ENCODE data around the gene NDUFAF8.
"Not testable (repeated sequence)": the region's sequence is repeated elsewhere in the genome, so short reads cannot be mapped to it uniquely, and the experiment has no call there.

Gene NDUFAF8

GRCh38 chr17:81222906-81223761, 16.0 kb upstream of the NDUFAF8 start, which contains the start of gene CEP131:
CEP131 (minus strand) TSS chr17:81222965; CDS start chr17:81220056, 2,909 bp downstream.
- intact Hi-C loops (cut with micrococcal nuclease): loop anchor here (2.0 kb wide), 1 partner anchor 16 kb away; the partner anchor contains the start of genes NDUFAF8 and TEPSIN

DNA sequence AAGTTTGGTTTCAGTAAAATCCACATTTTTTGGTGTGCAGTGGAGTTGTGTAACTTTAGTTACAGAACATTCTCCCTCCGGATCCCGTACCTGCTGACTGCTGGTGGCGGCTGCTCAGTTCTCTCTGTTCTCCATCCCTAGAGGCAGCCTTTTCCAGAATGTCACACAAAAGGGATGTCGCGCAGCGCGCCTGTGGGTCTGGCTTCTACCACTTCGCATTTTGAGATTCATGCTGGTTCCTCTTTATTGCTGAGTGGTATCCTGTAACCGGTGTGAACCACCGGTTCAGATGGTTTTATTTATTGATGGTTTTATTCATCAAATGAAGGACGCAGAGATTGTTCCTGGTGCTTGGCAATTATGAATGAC, 15.4 kb upstream of the NDUFAF8 start:
- Mint-ChIP-seq H3K4me1 (ENCODE audit: low read depth) (peaks cover 43% of the 10 kb centered on the region), H3K36me3 (ENCODE audit: low read depth) (peaks cover 16% of the 10 kb centered on the region), H3K27me3 (peaks cover 1% of the 10 kb centered on the region), H3K4me3 (peak overlapping the region; percentile 78), H3K27ac (peak overlapping the region; percentile 81), H3K9me3 (no peaks in the 10 kb centered on the region)
- intact Hi-C loops (cut with micrococcal nuclease): loop anchor here (2.0 kb wide), 1 partner anchor 15 kb away; the partner anchor contains the start of genes NDUFAF8 and TEPSIN

More at GRCh38 chr17:81222906-81223761, 16.0 kb upstream of the NDUFAF8 start, which contains the start of gene CEP131:
- Mint-ChIP-seq H3K4me1 (ENCODE audit: low read depth) (peaks cover 38% of the 10 kb centered on the region), H3K36me3 (ENCODE audit: low read depth) (peaks cover 22% of the 10 kb centered on the region), H3K27ac (peak within 1 kb of the TSS; percentile 81), H3K9me3 (no peaks in the 10 kb centered on the region), H3K27me3 (peaks cover 1% of the 10 kb centered on the region), H3K4me3 (peak within 1 kb of the TSS; percentile 78)

DNA sequence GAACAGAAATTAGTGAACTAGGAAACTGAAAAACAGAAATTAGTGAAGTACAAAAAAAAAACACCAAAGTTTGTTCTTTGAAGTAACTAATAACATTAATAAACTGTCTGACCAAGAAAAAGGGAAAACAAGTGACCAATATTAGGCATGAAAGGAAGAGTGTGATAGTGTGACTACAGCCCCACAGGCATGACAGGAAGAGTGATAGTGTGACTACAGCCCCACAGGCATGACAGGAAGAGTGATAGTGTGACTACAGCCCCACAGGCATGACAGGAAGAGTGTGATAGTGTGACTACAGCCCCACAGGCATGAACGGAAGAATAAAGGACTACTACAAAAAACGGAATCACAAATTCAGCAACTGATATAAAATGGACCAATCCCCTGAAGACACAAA, 11.5 kb upstream of the NDUFAF8 start:
- peaks cover 50% of the 10 kb centered on the region for H3K4me1 Mint-ChIP-seq (ENCODE audit: low read depth)
- peak overlapping the region; percentile 42 for H3K27ac Mint-ChIP-seq
- intact Hi-C loops (cut with micrococcal nuclease); H3K27me3 Mint-ChIP-seq; H3K4me3 Mint-ChIP-seq; H3K9me3 Mint-ChIP-seq: not testable (repeated sequence)
- peaks cover 36% of the 10 kb centered on the region for H3K36me3 Mint-ChIP-seq (ENCODE audit: low read depth)

DNA sequence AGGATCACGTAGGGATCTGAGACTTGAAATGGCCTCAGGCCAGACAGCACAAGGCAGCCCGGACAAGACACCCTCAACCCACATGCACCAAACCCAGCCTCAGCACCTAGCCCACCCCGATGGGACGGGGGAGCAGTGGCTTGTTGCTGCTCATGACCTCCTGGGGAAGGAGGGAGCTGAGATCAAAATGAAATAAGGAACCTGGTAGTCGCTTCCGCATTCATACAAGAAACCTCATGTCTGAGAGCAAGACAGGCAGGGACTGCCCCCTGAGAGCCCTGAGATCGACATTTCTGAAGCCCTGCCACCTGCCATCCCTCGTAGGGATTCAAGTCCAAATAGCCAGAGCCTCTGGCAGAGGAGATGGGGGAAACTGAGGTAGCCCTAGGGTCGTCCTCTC, 10.7 kb upstream of the NDUFAF8 start:
- no peaks in the 10 kb centered on the region for H3K27me3 Mint-ChIP-seq
- H3K27ac Mint-ChIP-seq: peak overlapping the region; percentile 14
- no peak overlapping the region for H3K4me3 Mint-ChIP-seq
- peaks cover 47% of the 10 kb centered on the region for H3K4me1 Mint-ChIP-seq (ENCODE audit: low read depth)
- H3K36me3 Mint-ChIP-seq (ENCODE audit: low read depth): peaks cover 44% of the 10 kb centered on the region
- no peaks in the 10 kb centered on the region for H3K9me3 Mint-ChIP-seq
- intact Hi-C loops (cut with micrococcal nuclease): no loop called here

DNA sequence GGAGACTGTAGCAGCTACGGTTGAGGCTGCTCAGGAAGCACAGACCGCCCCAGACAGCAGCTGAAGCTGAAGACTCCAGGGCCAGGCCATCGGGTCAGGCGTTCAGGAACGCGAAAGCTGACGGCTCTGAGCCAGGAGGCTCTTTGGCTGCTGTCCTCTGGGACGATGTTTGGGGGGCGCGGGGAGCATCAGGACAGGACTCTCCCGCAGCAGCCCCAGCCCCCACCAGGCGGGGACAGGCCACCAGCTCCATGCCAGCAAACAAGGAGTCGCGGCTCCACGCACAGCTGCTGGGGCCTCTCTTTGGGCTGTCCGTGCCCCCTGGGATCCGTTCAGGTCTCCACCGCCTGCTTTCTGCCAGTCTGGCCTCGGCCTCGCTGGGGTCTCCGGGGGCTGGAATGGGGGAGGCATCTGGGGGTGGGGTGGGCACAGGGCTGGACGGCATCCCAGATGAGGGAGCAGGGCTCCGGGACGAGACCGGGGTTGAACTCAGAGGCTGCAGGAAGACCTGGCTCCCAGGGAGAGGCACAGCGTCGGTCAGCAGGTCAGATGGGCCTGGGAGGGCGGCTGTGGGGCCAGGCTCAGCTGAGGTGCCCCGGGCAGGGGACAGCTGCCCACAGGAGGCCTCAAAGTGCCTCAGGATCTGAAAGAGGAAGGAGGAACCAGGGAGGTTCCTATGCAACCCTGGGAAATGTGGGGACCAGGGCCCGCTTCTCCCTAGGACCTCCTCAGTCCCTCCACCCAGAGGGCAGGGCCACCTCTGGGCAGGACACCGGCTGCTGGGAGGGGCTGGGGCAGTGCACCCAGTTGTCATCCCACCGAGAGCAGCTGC, 10.1 kb upstream of the NDUFAF8 start:
- Mint-ChIP-seq H3K27ac (peak overlapping the region; percentile 14), H3K9me3 (no peaks in the 10 kb centered on the region), H3K27me3 (no peaks in the 10 kb centered on the region), H3K36me3 (ENCODE audit: low read depth) (peaks cover 51% of the 10 kb centered on the region), H3K4me1 (ENCODE audit: low read depth) (peaks cover 40% of the 10 kb centered on the region), H3K4me3 (no peak overlapping the region)
- intact Hi-C loops (cut with micrococcal nuclease): no loop called here

DNA sequence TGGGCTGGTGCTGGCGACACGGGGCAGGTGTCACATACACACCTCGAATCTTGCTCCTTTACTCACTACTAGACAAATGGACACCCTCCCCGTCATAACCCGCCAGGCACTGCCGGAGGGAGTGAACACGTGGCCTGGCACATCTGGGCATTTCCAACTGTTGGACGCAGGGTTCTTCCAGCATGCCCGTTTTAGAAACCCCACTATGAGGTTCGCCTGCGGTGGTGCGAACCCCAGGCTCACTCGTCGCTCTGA, 9.5 kb upstream of the NDUFAF8 start:
- no peaks in the 10 kb centered on the region for H3K9me3 Mint-ChIP-seq
- peaks cover 40% of the 10 kb centered on the region for H3K4me1 Mint-ChIP-seq (ENCODE audit: low read depth)
- no peak overlapping the region for H3K4me3 Mint-ChIP-seq
- peak overlapping the region; percentile 14 for H3K27ac Mint-ChIP-seq
- H3K36me3 Mint-ChIP-seq (ENCODE audit: low read depth): peaks cover 56% of the 10 kb centered on the region
- intact Hi-C loops (cut with micrococcal nuclease): no loop called here
- H3K27me3 Mint-ChIP-seq: no peaks in the 10 kb centered on the region

DNA sequence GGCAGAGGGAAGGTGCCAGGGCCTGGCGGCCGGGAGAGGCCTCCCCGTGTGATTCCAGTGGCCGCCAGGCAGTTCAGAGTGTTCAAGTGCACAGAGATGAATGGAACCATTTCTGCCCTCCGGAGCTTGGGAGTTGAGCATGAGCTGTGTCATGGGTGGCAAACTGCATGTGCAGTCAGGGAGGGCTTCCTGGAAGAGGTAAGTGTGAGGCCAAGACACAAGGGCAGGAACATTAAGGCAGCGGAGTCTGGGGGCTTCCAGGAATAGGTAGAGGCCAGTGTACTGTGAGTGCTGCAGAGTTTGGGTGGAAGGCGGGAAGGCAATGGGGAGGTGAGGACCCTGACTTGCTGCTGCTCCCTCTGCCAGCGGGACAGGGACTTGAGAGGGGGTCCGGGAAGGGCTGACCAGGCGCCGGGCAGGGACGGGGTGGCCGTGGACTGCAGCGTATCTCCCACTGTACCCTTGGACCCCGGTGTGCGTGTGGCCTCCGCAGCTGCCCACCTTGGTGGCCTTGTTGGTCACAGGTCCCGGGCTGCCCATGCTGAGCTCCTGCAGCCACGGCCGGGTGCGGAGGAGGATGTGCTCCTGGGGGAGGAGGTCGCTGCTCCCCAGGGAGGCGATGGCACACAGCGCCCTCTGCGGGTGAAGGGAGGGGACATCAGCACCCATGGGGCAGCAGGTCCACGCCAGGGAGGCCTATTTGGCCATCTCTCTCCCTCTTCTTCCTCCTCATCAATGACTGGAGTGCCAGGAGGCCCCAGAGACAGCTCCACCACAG, 8.9 kb upstream of the NDUFAF8 start:
- intact Hi-C loops (cut with micrococcal nuclease): no loop called here
- Mint-ChIP-seq H3K27me3 (no peaks in the 10 kb centered on the region), H3K4me3 (no peak overlapping the region), H3K4me1 (ENCODE audit: low read depth) (peaks cover 47% of the 10 kb centered on the region), H3K36me3 (ENCODE audit: low read depth) (peaks cover 62% of the 10 kb centered on the region), H3K9me3 (no peaks in the 10 kb centered on the region), H3K27ac (peak overlapping the region; percentile 14)

GRCh38 chr17:81231121-81231645, 7.9 kb upstream of the NDUFAF8 start:
- Mint-ChIP-seq H3K4me1 (ENCODE audit: low read depth) (peaks cover 55% of the 10 kb centered on the region), H3K27ac (no peak overlapping the region), H3K9me3 (no peaks in the 10 kb centered on the region), H3K36me3 (ENCODE audit: low read depth) (peaks cover 72% of the 10 kb centered on the region), H3K27me3 (no peaks in the 10 kb centered on the region), H3K4me3 (no peak overlapping the region)
- intact Hi-C loops (cut with micrococcal nuclease): no loop called here

DNA sequence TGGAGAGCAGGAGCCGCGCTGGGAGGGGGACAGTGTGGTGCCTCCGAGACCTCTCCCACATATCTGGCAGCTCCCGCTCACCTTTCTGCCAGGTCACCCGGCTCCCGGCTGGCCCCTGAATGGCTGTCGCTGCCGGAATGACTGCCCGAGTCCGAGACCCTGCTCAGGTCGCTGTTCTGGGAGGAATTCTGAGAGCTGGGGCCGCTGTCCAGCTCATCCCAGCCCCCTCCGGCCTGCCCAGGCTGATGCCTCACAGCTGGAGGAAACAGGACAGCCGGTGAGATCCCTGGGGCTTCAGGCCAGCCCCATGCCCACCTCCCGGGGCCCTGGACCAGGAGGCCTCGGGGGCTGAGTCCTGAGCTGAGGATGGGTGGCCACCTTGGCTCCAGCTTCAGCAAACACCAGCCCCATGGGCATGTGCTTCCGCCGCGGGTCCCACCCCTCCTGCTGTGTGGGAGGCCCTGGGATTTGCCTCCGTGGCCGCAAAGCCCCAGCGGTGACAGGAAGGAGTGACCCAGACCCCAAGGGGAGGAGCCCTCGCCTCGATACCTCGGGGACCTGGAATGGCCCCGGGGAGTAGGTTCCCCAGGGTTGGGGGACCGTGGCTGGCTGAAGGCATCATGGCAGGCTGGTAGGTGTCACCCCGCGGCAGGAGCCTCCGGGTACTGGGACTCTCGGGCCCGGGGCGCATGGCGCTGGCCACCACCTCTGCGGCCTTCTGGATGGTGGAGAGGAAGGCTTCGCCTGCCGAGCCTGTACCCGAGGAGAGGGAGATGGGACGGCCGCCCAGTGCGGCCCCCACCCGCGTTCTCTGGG, 7.1 kb upstream of the NDUFAF8 start:
- intact Hi-C loops (cut with micrococcal nuclease): no loop called here
- H3K4me1 Mint-ChIP-seq (ENCODE audit: low read depth): peaks cover 62% of the 10 kb centered on the region
- H3K27me3 Mint-ChIP-seq: no peaks in the 10 kb centered on the region
- H3K27ac Mint-ChIP-seq: no peak overlapping the region
- H3K9me3 Mint-ChIP-seq: no peaks in the 10 kb centered on the region
- H3K4me3 Mint-ChIP-seq: no peak overlapping the region
- peaks cover 80% of the 10 kb centered on the region for H3K36me3 Mint-ChIP-seq (ENCODE audit: low read depth)

DNA sequence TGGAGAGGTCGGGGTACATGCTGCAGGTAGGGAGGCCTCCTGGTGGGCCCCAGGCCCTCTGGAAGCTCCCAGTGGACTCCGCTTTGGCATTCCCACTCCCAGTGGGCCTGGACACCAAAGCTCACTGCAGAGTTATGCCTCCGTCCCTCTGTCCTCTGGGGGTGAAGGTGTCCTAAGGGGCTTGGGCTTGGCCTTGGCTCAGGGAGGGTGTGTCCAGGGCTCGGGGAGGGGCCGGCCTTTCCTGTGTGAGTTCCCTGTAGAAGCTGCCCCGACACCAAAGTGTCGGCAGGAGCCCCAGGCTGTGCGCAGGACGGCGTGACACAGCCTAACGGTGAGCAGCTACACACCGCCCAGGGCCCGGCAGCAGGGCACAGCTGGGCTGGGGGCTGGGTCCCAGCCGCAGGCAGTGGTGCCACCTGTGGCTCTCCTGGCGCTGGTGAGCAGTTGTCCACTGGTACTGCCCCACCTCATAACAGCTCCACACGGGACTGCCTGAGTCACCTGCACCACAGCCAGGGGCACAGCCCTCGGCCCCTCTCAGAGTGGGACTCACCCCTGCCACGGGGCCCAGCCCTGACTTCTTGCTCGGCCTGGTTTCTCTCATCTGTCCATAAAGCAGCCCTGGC, 6.4 kb upstream of the NDUFAF8 start:
- Mint-ChIP-seq H3K4me1 (ENCODE audit: low read depth) (peaks cover 64% of the 10 kb centered on the region), H3K27me3 (no peaks in the 10 kb centered on the region), H3K4me3 (no peak overlapping the region), H3K36me3 (ENCODE audit: low read depth) (peaks cover 85% of the 10 kb centered on the region), H3K9me3 (no peaks in the 10 kb centered on the region), H3K27ac (no peak overlapping the region)
- intact Hi-C loops (cut with micrococcal nuclease): no loop called here

DNA sequence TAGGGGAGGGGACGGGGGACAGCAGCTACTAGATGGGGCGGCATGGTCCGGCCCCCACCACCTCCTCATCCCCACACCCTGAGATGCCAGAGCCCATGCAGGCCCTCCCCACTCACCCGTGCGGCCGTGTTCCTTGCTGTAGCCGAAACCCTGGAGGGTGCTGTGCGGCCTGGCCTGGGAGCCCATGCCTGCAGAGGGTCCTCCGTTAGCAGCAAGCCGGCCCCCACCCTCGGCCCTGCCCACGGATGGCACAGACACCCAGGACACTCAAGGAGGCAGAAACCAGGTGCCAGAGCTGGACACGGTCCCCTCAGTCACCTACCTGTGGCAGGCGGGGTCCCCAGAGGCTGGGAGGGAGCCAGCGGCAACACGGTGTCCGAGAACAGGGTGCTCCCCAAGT, 5.8 kb upstream of the NDUFAF8 start:
- H3K36me3 Mint-ChIP-seq (ENCODE audit: low read depth): peaks cover 85% of the 10 kb centered on the region
- H3K9me3 Mint-ChIP-seq: no peaks in the 10 kb centered on the region
- no peak overlapping the region for H3K4me3 Mint-ChIP-seq
- intact Hi-C loops (cut with micrococcal nuclease): no loop called here
- peaks cover 63% of the 10 kb centered on the region for H3K4me1 Mint-ChIP-seq (ENCODE audit: low read depth)
- H3K27me3 Mint-ChIP-seq: no peaks in the 10 kb centered on the region
- H3K27ac Mint-ChIP-seq: no peak overlapping the region

GRCh38 chr17:81233811-81234505, 5.2 kb upstream of the NDUFAF8 start:
- no peaks in the 10 kb centered on the region for H3K27me3 Mint-ChIP-seq
- H3K36me3 Mint-ChIP-seq (ENCODE audit: low read depth): peaks cover 85% of the 10 kb centered on the region
- H3K27ac Mint-ChIP-seq: no peak overlapping the region
- H3K4me3 Mint-ChIP-seq: no peak overlapping the region
- intact Hi-C loops (cut with micrococcal nuclease): no loop called here
- H3K4me1 Mint-ChIP-seq (ENCODE audit: low read depth): peaks cover 56% of the 10 kb centered on the region
- H3K9me3 Mint-ChIP-seq: no peaks in the 10 kb centered on the region

Data from dendritic cell treated with granulocyte-macrophage colony-stimulating factor and Interleukin-4, amounts not matched to agents 40 ng/mL and 50 ng/mL, for 4 days (primary cell).